H1 (cell line): Measurements from ENCODE around the gene OSMR. TPM values are rescaled to one million over a fixed set of nuclear protein-coding genes. Genes with fewer than 3 reads are reported as not detected.

ENCODE experiments used
- CTCF ChIA-PET: fragments of 300-600 bp; sonication (Branson Sonifier 250); formaldehyde crosslinking; loops from one replicate; lab custom pipeline; 2021; ENCODE audit not compliant: partially characterized antibody; lab: Charles Lee
- POLR2A ChIA-PET: fragments of 300-600 bp; sonication (Branson Sonifier 250); formaldehyde crosslinking; loops from one replicate; lab custom pipeline; 2021; ENCODE audit warnings: inconsistent platforms; ENCODE audit not compliant: partially characterized antibody; lab: Charles Lee
- DNase-seq, 2 experiments: peaks; one replicate each; pipeline versions ENCODE4 v3.0.0 to v3.0.0-alpha.2; 2010 to 2022; ENCODE audit warnings: low spot score in 2 of 2, low read depth in 1 of 2, mixed read lengths in 1 of 2
- FAIRE-seq: peaks from 2 replicates; lab custom pipeline; 2011; peaks lifted over from hg19 to GRCh38; lab: Jason Lieb, UNC
- H2AFZ ChIP-seq: 2 replicates; pipeline ENCODE4 v1.8.1; 2012; ENCODE audit warnings: low read length, inconsistent platforms
- H2AK5ac ChIP-seq: 2 replicates; pipeline ENCODE4 v1.6.1; 2013; ENCODE audit warnings: low read depth, low read length
- H2BK120ac ChIP-seq: replicated peaks from 2 replicates; pipeline ENCODE3; 2013; ENCODE audit warnings: low read depth, low read length, inconsistent platforms
- H2BK12ac ChIP-seq: 2 replicates; pipeline ENCODE4 v1.6.1; 2013; ENCODE audit warnings: low read depth, low read length
- H2BK15ac ChIP-seq: 2 replicates; pipeline ENCODE4 v1.6.1; 2013; ENCODE audit warnings: low read length
- H2BK20ac ChIP-seq: 2 replicates; pipeline ENCODE4 v1.6.1; 2013; ENCODE audit warnings: low read length
- H2BK5ac ChIP-seq: 2 replicates; pipeline ENCODE4 v1.6.1; 2013; ENCODE audit warnings: low read depth, low read length
- H3K14ac ChIP-seq: 2 replicates; pipeline ENCODE4 v1.6.1; 2013; ENCODE audit warnings: inconsistent platforms; ENCODE audit not compliant: insufficient read length
- H3K18ac ChIP-seq: 2 replicates; pipeline ENCODE4 v1.6.1; 2013; ENCODE audit warnings: low read length; ENCODE audit errors: extremely low read depth
- H3K23ac ChIP-seq: 2 replicates; pipeline ENCODE4 v1.6.1; 2013; ENCODE audit warnings: inconsistent platforms; ENCODE audit not compliant: insufficient read length
- H3K23me2 ChIP-seq: 2 replicates; pipeline ENCODE4 v1.6.1; 2013; ENCODE audit warnings: low read depth, low read length
- H3K27ac ChIP-seq: 2 replicates; pipeline ENCODE4 v1.6.1; 2011; ENCODE audit warnings: low read depth, low read length, inconsistent platforms
- H3K27me3 ChIP-seq, 4 experiments: replicated peaks in 1 of 4; 1 replicate in 1 of 4; 2 replicates in 3 of 4; pipeline versions ENCODE4 v1.6.1 to v1.8.1; 2011 to 2013; ENCODE audit warnings: low read length in 3 of 4, mild to moderate bottlenecking in 3 of 4, inconsistent platforms in 2 of 4, mixed read lengths in 2 of 4, moderate library complexity in 1 of 4; ENCODE audit not compliant: control insufficient read depth in 3 of 4, insufficient read depth in 3 of 4; ENCODE audit errors: extremely low read depth in 1 of 4
- H3K36me3 ChIP-seq, 4 experiments: 2 replicates each; pipeline versions ENCODE4 v1.6.1 to v1.8.1; 2011 to 2013; ENCODE audit warnings: mild to moderate bottlenecking in 4 of 4, low read length in 3 of 4, moderate library complexity in 2 of 4, control low read depth in 1 of 4, inconsistent platforms in 1 of 4; ENCODE audit not compliant: insufficient read depth in 4 of 4, control insufficient read depth in 2 of 4
- H3K4ac ChIP-seq: replicated peaks from 2 replicates; pipeline ENCODE3; 2013; ENCODE audit warnings: low read length, low read depth, mixed read lengths, inconsistent platforms; ENCODE audit not compliant: insufficient read length
- H3K4me1 ChIP-seq, 4 experiments: replicated peaks in 1 of 4; 1 replicate in 1 of 4; 2 replicates in 3 of 4; pipeline versions ENCODE4 v1.6.1 to v1.8.1; 2011 to 2013; ENCODE audit warnings: low read length in 3 of 4, inconsistent platforms in 2 of 4, mixed read lengths in 1 of 4; ENCODE audit not compliant: insufficient read depth in 4 of 4, control insufficient read depth in 3 of 4
- H3K4me2 ChIP-seq, 2 experiments: 2 replicates each; pipeline versions ENCODE4 v1.6.1 to v1.8.1; 2011 to 2013; ENCODE audit warnings: low read depth in 2 of 2, low read length in 2 of 2, control low read depth in 1 of 2, inconsistent platforms in 1 of 2, mild to moderate bottlenecking in 1 of 2; ENCODE audit not compliant: insufficient read depth in 1 of 2
- H3K4me3 ChIP-seq, 4 experiments: fragments of 200-600, 300-600 bp in 1 of 4; sonication (generic), shearing (Covaris generic), sonication (Bioruptor Twin) in 1 of 4; 2 replicates each; pipeline versions ENCODE4 v1.5.1 to v1.8.1; 2011 to 2016; ENCODE audit warnings: low read length in 4 of 4, low read depth in 3 of 4, control low read depth in 2 of 4, inconsistent platforms in 2 of 4, mild to moderate bottlenecking in 2 of 4, mixed read lengths in 1 of 4, moderate library complexity in 1 of 4; ENCODE audit not compliant: insufficient read depth in 2 of 4; ENCODE audit errors: extremely low read depth in 1 of 4
- H3K56ac ChIP-seq: replicated peaks from 2 replicates; pipeline ENCODE3; 2013; ENCODE audit warnings: low read depth, mild to moderate bottlenecking, mixed read lengths, low read length, inconsistent platforms; ENCODE audit not compliant: insufficient read length
- H3K79me1 ChIP-seq: 2 replicates; pipeline ENCODE4 v1.6.1; 2013; ENCODE audit warnings: low read depth, low read length, control low read depth
- H3K79me2 ChIP-seq, 2 experiments: 2 replicates each; pipeline versions ENCODE4 v1.6.1 to v1.8.1; 2012 to 2013; ENCODE audit warnings: low read length in 2 of 2, mild to moderate bottlenecking in 2 of 2, inconsistent platforms in 1 of 2; ENCODE audit not compliant: insufficient read depth in 2 of 2, control insufficient read depth in 1 of 2
- H3K9ac ChIP-seq, 4 experiments: replicated peaks in 1 of 4; 1 replicate in 1 of 4; 2 replicates in 3 of 4; pipeline versions ENCODE4 v1.6.1 to v1.8.1; 2011 to 2013; ENCODE audit warnings: low read depth in 3 of 4, low read length in 3 of 4, control low read depth in 2 of 4, mild to moderate bottlenecking in 2 of 4, moderate library complexity in 2 of 4, inconsistent platforms in 1 of 4; ENCODE audit errors: extremely low read depth in 1 of 4
- H3K9me3 ChIP-seq, 2 experiments: 2 replicates each; pipeline versions ENCODE4 v1.6.1 to v1.8.1; 2012 to 2013; ENCODE audit warnings: mild to moderate bottlenecking in 2 of 2, moderate library complexity in 2 of 2, control low read depth in 1 of 2, inconsistent platforms in 1 of 2, low read depth in 1 of 2, low read length in 1 of 2, mixed read lengths in 1 of 2; ENCODE audit not compliant: insufficient read depth in 2 of 2
- H4K20me1 ChIP-seq, 2 experiments: replicated peaks in 1 of 2; 2 replicates each; pipeline versions ENCODE3 to v1.8.1; 2011 to 2013; ENCODE audit warnings: inconsistent platforms in 2 of 2, low read length in 2 of 2, mild to moderate bottlenecking in 1 of 2; ENCODE audit not compliant: insufficient read depth in 2 of 2, control insufficient read depth in 1 of 2
- H4K5ac ChIP-seq: 2 replicates; pipeline ENCODE4 v1.6.1; 2013; ENCODE audit warnings: low read length, low read depth, mixed read lengths, inconsistent platforms; ENCODE audit not compliant: insufficient read length
- H4K8ac ChIP-seq: 2 replicates; pipeline ENCODE4 v1.8.0; 2013; ENCODE audit warnings: mild to moderate bottlenecking, moderate library complexity, low read length, inconsistent platforms; ENCODE audit not compliant: insufficient read depth; ENCODE audit errors: extremely low read depth
- H4K91ac ChIP-seq: replicated peaks from 2 replicates; pipeline ENCODE3; 2013; ENCODE audit warnings: low read length, mixed read lengths, inconsistent platforms; ENCODE audit not compliant: insufficient read length
- CHD2 ChIP-seq: IDR thresholded peaks from 2 replicates; pipeline ENCODE4 v1.6.1; 2012; ENCODE audit warnings: low read length, improper control_type of control experiment
- HDAC2 ChIP-seq, 2 experiments: fragments of 300-600 bp in 1 of 2; sonication (generic) in 1 of 2; IDR thresholded peaks; 2 replicates each; pipeline ENCODE4 v1.6.1; 2011 to 2012; ENCODE audit warnings: low read depth in 2 of 2, low read length in 2 of 2, mild to moderate bottlenecking in 2 of 2, moderate library complexity in 2 of 2, borderline replicate concordance in 1 of 2, inconsistent platforms in 1 of 2
- HDAC6 ChIP-seq: IDR thresholded peaks from one replicate; pipeline ENCODE4 v1.7.1; 2012; ENCODE audit warnings: low read depth, mild to moderate bottlenecking, inconsistent platforms, low read length, moderate library complexity
- JUND ChIP-seq: IDR thresholded peaks from 2 replicates; pipeline ENCODE4 v1.6.1; 2011; ENCODE audit warnings: mild to moderate bottlenecking, improper control_type of control experiment, low read length
- KDM5A ChIP-seq: fragments of 200-600 bp; IDR thresholded peaks from 2 replicates; pipeline ENCODE4 v1.7.1; 2012; ENCODE audit warnings: mild to moderate bottlenecking, low read length, inconsistent platforms, mixed read lengths
- MAFK ChIP-seq: IDR thresholded peaks from 2 replicates; pipeline ENCODE4 v1.6.1; 2012; ENCODE audit warnings: low read depth, mild to moderate bottlenecking, improper control_type of control experiment, low read length
- POU5F1 ChIP-seq: IDR thresholded peaks from 2 replicates; pipeline ENCODE4 v1.6.1; 2011; ENCODE audit warnings: low read depth, mild to moderate bottlenecking, low read length, moderate library complexity
- RNF2 ChIP-seq: fragments of 200-900, 300-1000 bp; sonication (generic); IDR thresholded peaks from 2 replicates; pipeline ENCODE4 v1.7.1; 2016; ENCODE audit warnings: borderline replicate concordance, low read depth, mild to moderate bottlenecking, antibody characterized with exemption, low read length; ENCODE audit not compliant: poor library complexity, severe bottlenecking; ENCODE audit errors: missing control alignments
- SAP30 ChIP-seq: fragments of 300-600 bp; sonication (generic); IDR thresholded peaks from 2 replicates; pipeline ENCODE4 v1.7.1; 2012; ENCODE audit warnings: low read length, moderate library complexity, mild to moderate bottlenecking, inconsistent platforms; ENCODE audit not compliant: insufficient read depth, insufficient replicate concordance
- WGBS, 2 experiments: shearing (Covaris generic) in 1 of 2; methylation state at CpG; one replicate each; pipeline versions ENCODE4 v1.1.6 to v1.1.7; 2013 to 2015; ENCODE audit warnings: low lambda C conversion rate in 2 of 2, mixed read lengths in 2 of 2, inconsistent platforms in 1 of 2, low coverage in 1 of 2, missing lambda C conversion rate in 1 of 2; ENCODE audit not compliant: insufficient replicate concordance in 2 of 2, insufficient coverage in 1 of 2, insufficient read length in 1 of 2; ENCODE audit errors: extremely low coverage in 1 of 2, missing lambda C conversion rate in 1 of 2; 5-methylcytosine and 5-hydroxymethylcytosine counted together
- polyA plus RNA-seq, 7 experiments: library from polyadenylated mRNA; depleted of rRNA in 3 of 7; stranded (reverse) in 5 of 7; unstranded in 2 of 7; fragments of >200 nt in 5 of 7; fragments of 200-250 nt in 2 of 7; gene quantifications; 1 replicate in 5 of 7; 2 replicates in 1 of 7; 4 replicates in 1 of 7; pipeline versions ENCODE4 v1.2.1 to v1.2.3, GENCODE V29; 2011 to 2013; ENCODE audit warnings: missing spikeins in 2 of 7, mixed read lengths in 2 of 7
- total RNA-seq: library from RNA; stranded (reverse); fragmentation: NEBNext Ultra II Directional; extraction: Animal tissue kit (Norgen Biotek cat#: 25700); gene quantifications from 2 replicates; pipeline ENCODE4 v1.2.1, GENCODE V29; 2021
- TF ChIP-seq, protein P1 (sequence below): IDR thresholded peaks from 2 replicates; pipeline ENCODE4 v1.6.1; 2011; ENCODE audit warnings: low read depth, mild to moderate bottlenecking, low read length; ENCODE audit not compliant: insufficient read depth

OSMR gene
- total and polyA plus RNA-seq, 2 of the 8 experiments (the other 6 are each of a cell fraction or from before 2014, with no cell fraction given) = 2.3 to 2.6 TPM

DNA sequence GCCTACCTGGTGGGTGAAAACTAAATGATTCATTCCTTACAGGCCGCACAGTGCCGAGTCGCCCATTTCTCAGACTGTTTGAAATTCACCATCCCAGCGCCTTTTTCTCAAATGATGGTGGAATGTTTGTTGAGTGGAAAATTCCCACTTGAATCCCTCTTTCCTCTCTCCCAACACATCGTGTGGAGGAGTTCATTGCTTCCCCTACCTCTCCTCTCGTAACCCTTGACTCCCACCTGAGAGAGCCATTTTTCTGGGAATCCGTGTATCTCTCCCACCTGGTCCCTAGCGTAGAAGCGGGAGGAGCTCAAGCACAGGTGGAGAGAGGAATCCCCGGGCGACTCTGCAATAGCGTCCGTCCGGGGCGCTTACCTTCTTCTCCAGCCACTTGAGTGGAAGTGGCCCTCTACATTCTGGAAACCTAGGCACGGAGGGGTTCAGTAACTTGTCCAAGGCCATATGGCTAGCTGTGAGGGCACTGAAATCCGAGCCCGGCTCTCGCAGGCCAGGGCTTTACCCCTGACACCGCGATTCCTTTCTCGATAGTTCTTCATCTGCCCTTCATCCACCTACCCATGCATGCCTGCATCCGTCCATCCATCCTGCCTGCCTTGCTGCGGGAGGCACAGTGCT, 683 bp downstream of the OSMR start:
- H3K27ac ChIP-seq = no peak overlapping the region
- peaks cover 13% of the 10 kb centered on the region; the same call in 1 of the 2 replicates for H3K23me2 ChIP-seq
- no peak overlapping the region for H2BK120ac ChIP-seq
- H3K36me3 ChIP-seq = no peaks in the 10 kb centered on the region
- no peaks in the 10 kb centered on the region for H3K79me1 ChIP-seq
- peak overlapping the region; percentile 18; the same call in 1 of the 2 replicates for H2BK12ac ChIP-seq
- peak overlapping the region; percentile 87 for H2AFZ ChIP-seq
- H3K18ac ChIP-seq = no peak overlapping the region
- no peak overlapping the region for H3K23ac ChIP-seq
- 14% methylated on average over 23 of the region's 24 CpGs; no CpG with 5 or more reads in 1 of the 2 experiments for WGBS, 2 experiments
- no peaks in the 10 kb centered on the region for H3K79me2 ChIP-seq
- H2BK15ac ChIP-seq = no peak overlapping the region
- peak in 1 of 2 experiments; percentile 55 for DNase-seq
- CTCF ChIA-PET = interaction anchor here (0.6 to 2.0 kb wide), 13 partner anchors 9 to 520 kb away, joined by 3 to 8 read pairs (median 4); no protein-coding TSS in a partner anchor
- no peak overlapping the region for H4K5ac ChIP-seq
- H3K56ac ChIP-seq = no peak overlapping the region
- peak overlapping the region; percentile 84 to 85 for H3K4me2 ChIP-seq
- peak overlapping the region in 2 of 4 experiments; percentile 1 to 35; a peak in 3 of 7 replicates for H3K9ac ChIP-seq
- no peak overlapping the region for H2AK5ac ChIP-seq
- no peak overlapping the region for H2BK20ac ChIP-seq
- no peak overlapping the region; the same call in none of the 2 replicates for H4K8ac ChIP-seq
- no peaks in the 10 kb centered on the region for H3K9me3 ChIP-seq
- no peak overlapping the region for H3K14ac ChIP-seq
- no peak overlapping the region for H3K4ac ChIP-seq
- no peak overlapping the region for H2BK5ac ChIP-seq
- no peaks in the 10 kb centered on the region for H4K20me1 ChIP-seq
- H4K91ac ChIP-seq = no peak overlapping the region
- peaks cover 2 to 33% (median 24%) of the 10 kb centered on the region in 4 experiments for H3K27me3 ChIP-seq
- H3K4me1 ChIP-seq = peaks cover 0 to 3% (median 0%) of the 10 kb centered on the region in 4 experiments; a peak in 1 of 7 replicates
- POLR2A ChIA-PET = interaction anchor here (1.1 kb wide), 2 partner anchors 9 to 227 kb away, joined by 3 read pairs; no protein-coding TSS in a partner anchor
- peak overlapping the region; percentile 45 to 70 (median 62) for H3K4me3 ChIP-seq
- FAIRE-seq = no peak
- TF ChIP-seq POU5F1 (no peak), RNF2 (no peak), HDAC6 (no peak), KDM5A (no peak), SAP30 (no peak), CHD2 (no peak), HDAC2 (IDR thresholded peaks at IDR 0.05; ENCODE audit: borderline replicate concordance in 1 of 2, low read depth in 2 of 2, low read length in 2 of 2) (no peak), JUND (no peak), MAFK (no peak)
- TF ChIP-seq, protein P1, sequence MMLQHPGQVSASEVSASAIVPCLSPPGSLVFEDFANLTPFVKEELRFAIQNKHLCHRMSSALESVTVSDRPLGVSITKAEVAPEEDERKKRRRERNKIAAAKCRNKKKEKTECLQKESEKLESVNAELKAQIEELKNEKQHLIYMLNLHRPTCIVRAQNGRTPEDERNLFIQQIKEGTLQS = no peak
